ENCODE results near the gene TENT4B. TPM values are rescaled to one million over a fixed set of nuclear protein-coding genes. Genes with fewer than 3 reads are reported as not detected.

TENT4B gene
- total and polyA plus RNA-seq, 2 donors = 7.8 to 8.1 TPM

DNA sequence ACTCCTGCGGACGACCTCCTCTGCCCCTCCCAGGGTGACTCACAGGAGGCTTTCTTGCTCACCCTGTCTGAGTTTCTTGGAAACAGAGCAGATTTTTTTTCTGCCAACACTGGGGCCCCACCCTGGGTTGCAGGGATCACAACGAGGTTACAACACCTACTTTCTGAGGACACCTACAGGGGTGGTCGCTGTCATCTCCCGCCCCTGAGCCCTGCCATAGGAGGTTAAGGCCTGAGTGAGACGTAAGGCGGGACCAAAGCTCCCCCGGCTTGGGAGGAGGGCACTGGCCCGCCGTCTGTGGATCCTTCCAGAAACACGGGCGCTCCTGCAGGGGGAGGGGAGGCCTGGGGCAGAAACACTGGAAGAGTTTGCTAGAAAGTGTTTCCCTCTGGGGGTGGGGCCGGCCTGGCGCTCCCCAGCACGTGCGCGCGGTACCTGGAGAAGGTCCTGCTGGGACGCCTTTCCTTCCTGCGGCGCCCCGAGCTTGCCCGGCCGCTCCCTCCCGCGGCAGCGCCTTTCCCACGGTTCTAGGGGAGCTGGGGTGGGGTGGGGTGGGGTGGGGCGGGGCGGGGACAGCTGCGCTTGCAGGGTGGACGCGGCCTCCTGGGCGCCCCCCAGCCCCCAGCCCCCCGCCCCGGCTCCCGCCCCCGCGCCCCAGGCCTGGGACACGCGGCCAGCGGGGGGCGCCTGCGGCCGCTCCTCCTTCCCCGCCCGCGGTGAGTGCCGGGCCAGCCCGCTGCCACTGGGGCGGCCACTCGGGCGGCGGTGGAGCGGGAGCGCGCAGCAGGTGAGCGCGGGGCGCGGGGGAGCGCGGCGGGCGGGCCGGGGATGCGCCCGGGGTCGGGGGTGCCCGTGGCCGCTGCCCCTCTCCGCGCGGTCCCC, 92.6 kb downstream of the TENT4B start:
- H3K27ac ChIP-seq (ENCODE audit: low read depth in 1 of 2, low read length in 1 of 2) = no peak overlapping the region
- H3K27me3 ChIP-seq (ENCODE audit: control insufficient read depth in 2 of 2, insufficient read depth in 1 of 2, low read length in 1 of 2) = peaks cover 0 to 25% of the 10 kb centered on the region in 2 donors
- H3K4me1 ChIP-seq (ENCODE audit: control insufficient read depth in 2 of 2, insufficient read depth in 2 of 2, low read length in 2 of 2) = peaks cover 8 to 13% of the 10 kb centered on the region in 2 donors
- no peaks in the 10 kb centered on the region for H3K36me3 ChIP-seq (ENCODE audit: control insufficient read depth in 2 of 2, insufficient read depth in 2 of 2, low read length in 1 of 2)
- peak in 1 of 9 donors; percentile 26 for DNase-seq (ENCODE audit: low read depth in 6 of 9, low spot score in 9 of 9)
- no peaks in the 10 kb centered on the region for H3K9me3 ChIP-seq (ENCODE audit: control insufficient read depth in 2 of 2, insufficient read depth in 1 of 2, low read length in 1 of 2)
- WGBS = 3% methylated on average over 70 of the region's 74 CpGs
- peak overlapping the region in 1 of 2 donors; percentile 62 for H3K4me3 ChIP-seq (ENCODE audit: low read length in 2 of 2)

GRCh38 chr16:50246299-50247122, 93.4 kb downstream of the TENT4B start:
- H3K4me3 ChIP-seq (ENCODE audit: low read length in 2 of 2) = peak overlapping the region; percentile 47 to 62
- 8% methylated on average over 46 of the region's 46 CpGs for WGBS
- peaks cover 0 to 25% of the 10 kb centered on the region in 2 donors for H3K27me3 ChIP-seq (ENCODE audit: control insufficient read depth in 2 of 2, insufficient read depth in 1 of 2, low read length in 1 of 2)
- H3K27ac ChIP-seq (ENCODE audit: low read depth in 1 of 2, low read length in 1 of 2) = no peak overlapping the region
- peaks cover 8 to 13% of the 10 kb centered on the region in 2 donors for H3K4me1 ChIP-seq (ENCODE audit: control insufficient read depth in 2 of 2, insufficient read depth in 2 of 2, low read length in 2 of 2)
- peak in 1 of 9 donors; percentile 22 for DNase-seq (ENCODE audit: low read depth in 6 of 9, low spot score in 9 of 9)
- H3K9me3 ChIP-seq (ENCODE audit: control insufficient read depth in 2 of 2, insufficient read depth in 1 of 2, low read length in 1 of 2) = no peaks in the 10 kb centered on the region
- no peaks in the 10 kb centered on the region for H3K36me3 ChIP-seq (ENCODE audit: control insufficient read depth in 2 of 2, insufficient read depth in 2 of 2, low read length in 1 of 2)

GRCh38 chr16:50247123-50247905, 94.2 kb downstream of the TENT4B start:
- no peak for DNase-seq (ENCODE audit: low read depth in 6 of 9, low spot score in 9 of 9)
- H3K27me3 ChIP-seq (ENCODE audit: control insufficient read depth in 2 of 2, insufficient read depth in 1 of 2, low read length in 1 of 2) = peaks cover 0 to 25% of the 10 kb centered on the region in 2 donors
- H3K27ac ChIP-seq (ENCODE audit: low read depth in 1 of 2, low read length in 1 of 2) = no peak overlapping the region
- WGBS = 93% methylated on average over 12 of the region's 12 CpGs
- H3K4me1 ChIP-seq (ENCODE audit: control insufficient read depth in 2 of 2, insufficient read depth in 2 of 2, low read length in 2 of 2) = peaks cover 8 to 13% of the 10 kb centered on the region in 2 donors
- no peak overlapping the region for H3K4me3 ChIP-seq (ENCODE audit: low read length in 2 of 2)
- no peaks in the 10 kb centered on the region for H3K36me3 ChIP-seq (ENCODE audit: control insufficient read depth in 2 of 2, insufficient read depth in 2 of 2, low read length in 1 of 2)
- H3K9me3 ChIP-seq (ENCODE audit: control insufficient read depth in 2 of 2, insufficient read depth in 1 of 2, low read length in 1 of 2) = no peaks in the 10 kb centered on the region

DNA sequence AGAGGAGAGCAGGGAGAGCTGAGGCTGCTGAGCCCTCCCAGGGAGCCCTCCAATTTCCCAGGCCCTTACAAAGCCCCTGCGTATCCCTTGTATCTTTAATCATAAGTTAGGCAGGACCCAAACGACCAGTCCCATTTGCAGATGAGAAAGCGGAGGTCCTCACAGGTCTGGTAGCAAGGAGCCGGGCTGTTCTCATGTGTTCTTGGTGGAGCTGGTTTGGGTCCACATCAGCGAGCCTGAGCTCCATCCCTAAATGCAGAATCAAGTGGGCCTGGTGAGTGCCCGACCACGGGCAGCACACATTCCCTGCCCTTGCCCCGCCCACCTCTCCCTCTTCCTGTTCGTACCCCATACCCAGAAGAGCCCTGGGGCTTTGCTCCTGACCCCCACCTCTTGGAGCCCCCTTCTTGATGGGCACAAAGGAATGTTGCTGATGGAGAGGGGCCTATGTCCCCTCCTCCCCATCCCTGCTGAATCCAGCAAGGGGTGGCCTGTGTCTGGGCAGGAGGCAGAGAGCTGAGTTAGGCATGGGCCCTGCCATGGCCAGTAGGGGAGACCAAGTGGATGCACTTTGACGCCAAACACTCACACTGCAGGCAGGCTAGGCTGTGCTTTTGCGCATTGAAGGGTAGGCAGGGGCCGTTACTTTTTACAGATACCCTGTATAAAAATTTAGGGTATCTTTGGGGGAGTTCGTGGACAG, 95.0 kb downstream of the TENT4B start:
- WGBS = 94% methylated on average over 13 of the region's 13 CpGs
- Histone ChIP-seq H3K4me1 (ENCODE audit: control insufficient read depth in 2 of 2, insufficient read depth in 2 of 2, low read length in 2 of 2) (peaks cover 8 to 13% of the 10 kb centered on the region in 2 donors), H3K9me3 (ENCODE audit: control insufficient read depth in 2 of 2, insufficient read depth in 1 of 2, low read length in 1 of 2) (no peaks in the 10 kb centered on the region), H3K27me3 (ENCODE audit: control insufficient read depth in 2 of 2, insufficient read depth in 1 of 2, low read length in 1 of 2) (peaks cover 0 to 25% of the 10 kb centered on the region in 2 donors), H3K27ac (ENCODE audit: low read depth in 1 of 2, low read length in 1 of 2) (no peak overlapping the region), H3K36me3 (ENCODE audit: control insufficient read depth in 2 of 2, insufficient read depth in 2 of 2, low read length in 1 of 2) (no peaks in the 10 kb centered on the region), H3K4me3 (ENCODE audit: low read length in 2 of 2) (no peak overlapping the region)
- DNase-seq (ENCODE audit: low read depth in 6 of 9, low spot score in 9 of 9) = no peak

DNA sequence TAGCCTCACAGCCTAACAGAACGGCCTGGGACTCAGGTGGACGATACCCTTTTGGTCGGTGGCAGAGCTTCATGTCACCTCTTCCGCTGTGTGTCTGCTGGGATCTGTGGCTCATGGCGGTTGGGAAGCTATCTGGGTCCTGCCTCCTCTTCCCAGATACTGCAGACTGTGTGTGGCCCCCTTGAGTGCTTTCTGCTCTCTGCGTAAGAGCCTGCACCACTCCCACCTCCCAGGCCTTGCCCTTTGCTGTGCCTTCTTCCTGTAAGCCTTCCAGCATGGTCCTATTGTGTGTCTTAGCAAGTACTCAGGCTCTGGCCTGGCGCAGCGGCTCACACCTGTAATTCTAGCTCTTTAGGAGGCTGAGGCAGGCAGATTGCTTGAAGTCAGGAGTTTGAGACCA, 95.7 kb downstream of the TENT4B start:
- Histone ChIP-seq H3K9me3 (ENCODE audit: control insufficient read depth in 2 of 2, insufficient read depth in 1 of 2, low read length in 1 of 2) (no peaks in the 10 kb centered on the region), H3K27ac (ENCODE audit: low read depth in 1 of 2, low read length in 1 of 2) (no peak overlapping the region), H3K36me3 (ENCODE audit: control insufficient read depth in 2 of 2, insufficient read depth in 2 of 2, low read length in 1 of 2) (no peaks in the 10 kb centered on the region), H3K4me3 (ENCODE audit: low read length in 2 of 2) (no peak overlapping the region), H3K27me3 (ENCODE audit: control insufficient read depth in 2 of 2, insufficient read depth in 1 of 2, low read length in 1 of 2) (peaks cover 0 to 25% of the 10 kb centered on the region in 2 donors), H3K4me1 (ENCODE audit: control insufficient read depth in 2 of 2, insufficient read depth in 2 of 2, low read length in 2 of 2) (peaks cover 8 to 13% of the 10 kb centered on the region in 2 donors)
- 98% methylated on average over 8 of the region's 8 CpGs for WGBS
- DNase-seq (ENCODE audit: low read depth in 6 of 9, low spot score in 9 of 9) = no peak

GRCh38 chr16:50251375-50252081, 98.4 kb downstream of the TENT4B start:
- peaks cover 2% of the 10 kb centered on the region in 2 donors for H3K4me1 ChIP-seq (ENCODE audit: control insufficient read depth in 2 of 2, insufficient read depth in 2 of 2, low read length in 2 of 2)
- no peaks in the 10 kb centered on the region for H3K36me3 ChIP-seq (ENCODE audit: control insufficient read depth in 2 of 2, insufficient read depth in 2 of 2, low read length in 1 of 2)
- H3K4me3 ChIP-seq (ENCODE audit: low read length in 2 of 2) = no peak overlapping the region
- no peak for DNase-seq (ENCODE audit: low read depth in 6 of 9, low spot score in 9 of 9)
- H3K9me3 ChIP-seq (ENCODE audit: control insufficient read depth in 2 of 2, insufficient read depth in 1 of 2, low read length in 1 of 2) = no peaks in the 10 kb centered on the region
- WGBS = 96% methylated on average over 15 of the region's 15 CpGs
- H3K27me3 ChIP-seq (ENCODE audit: control insufficient read depth in 2 of 2, insufficient read depth in 1 of 2, low read length in 1 of 2) = peaks cover 0 to 7% of the 10 kb centered on the region in 2 donors
- H3K27ac ChIP-seq (ENCODE audit: low read depth in 1 of 2, low read length in 1 of 2) = no peak overlapping the region

- H3K4me1 ChIP-seq (ENCODE audit: control insufficient read depth in 2 of 2, insufficient read depth in 2 of 2, low read length in 2 of 2) = no peaks in the 10 kb centered on the region
- no peak for DNase-seq (ENCODE audit: low read depth in 6 of 9, low spot score in 9 of 9)
- peaks cover 0 to under 1% of the 10 kb centered on the region in 2 donors for H3K27me3 ChIP-seq (ENCODE audit: control insufficient read depth in 2 of 2, insufficient read depth in 1 of 2, low read length in 1 of 2)
- H3K27ac ChIP-seq (ENCODE audit: low read depth in 1 of 2, low read length in 1 of 2) = no peak overlapping the region
- H3K4me3 ChIP-seq (ENCODE audit: low read length in 2 of 2) = no peak overlapping the region
- no peaks in the 10 kb centered on the region for H3K9me3 ChIP-seq (ENCODE audit: control insufficient read depth in 2 of 2, insufficient read depth in 1 of 2, low read length in 1 of 2)
- H3K36me3 ChIP-seq (ENCODE audit: control insufficient read depth in 2 of 2, insufficient read depth in 2 of 2, low read length in 1 of 2) = no peaks in the 10 kb centered on the region
- WGBS = 97% methylated on average over 9 of the region's 9 CpGs
Observed at GRCh38 chr16:50252082-50252611, 99.0 kb downstream of the TENT4B start.
